Liver (tissue), 9 donors: ENCODE results near the gene SNRNP70. TPM values are rescaled to one million over a fixed set of nuclear protein-coding genes. Genes with fewer than 3 reads are reported as not detected.

Experiments
- DNase-seq: peaks from one replicate; pipeline ENCODE4 v3.0.0-alpha.2; 2017; ENCODE audit warnings: low spot score
- H3K27ac ChIP-seq, 2 donors: one replicate each; pipeline ENCODE4 v1.7.0; 2013; ENCODE audit warnings: inconsistent platforms in 2 of 2, low read length in 2 of 2, control low read depth in 1 of 2, low read depth in 1 of 2, mild to moderate bottlenecking in 1 of 2
- H3K27me3 ChIP-seq, 4 donors: one replicate each; pipeline versions ENCODE4 v1.6.1 to v1.7.0; 2013; ENCODE audit warnings: low read length in 3 of 4, inconsistent platforms in 1 of 4, mild to moderate bottlenecking in 1 of 4, moderate library complexity in 1 of 4; ENCODE audit not compliant: control insufficient read depth in 4 of 4, insufficient read depth in 4 of 4
- H3K36me3 ChIP-seq, 4 donors: one replicate each; pipeline versions ENCODE4 v1.6.1 to v1.7.0; 2013; ENCODE audit warnings: low read length in 3 of 4, mild to moderate bottlenecking in 3 of 4, low read depth in 1 of 4, moderate library complexity in 1 of 4; ENCODE audit not compliant: control insufficient read depth in 4 of 4, insufficient read depth in 3 of 4
- H3K4me1 ChIP-seq, 4 donors: one replicate each; pipeline versions ENCODE4 v1.6.1 to v1.7.0; 2013; ENCODE audit warnings: low read length in 3 of 4, mild to moderate bottlenecking in 3 of 4, moderate library complexity in 1 of 4; ENCODE audit not compliant: control insufficient read depth in 4 of 4, insufficient read depth in 4 of 4
- H3K4me3 ChIP-seq, 3 donors: one replicate each; pipeline versions ENCODE4 v1.6.1 to v1.7.0; 2013; ENCODE audit warnings: low read length in 3 of 3, control low read depth in 1 of 3, low read depth in 1 of 3, mild to moderate bottlenecking in 1 of 3
- H3K9ac ChIP-seq, 2 donors: one replicate each; pipeline ENCODE4 v1.7.0; 2013; ENCODE audit warnings: low read length in 2 of 2, mild to moderate bottlenecking in 2 of 2, moderate library complexity in 2 of 2, control low read depth in 1 of 2, low read depth in 1 of 2
- H3K9me3 ChIP-seq, 4 donors: one replicate each; pipeline versions ENCODE4 v1.6.1 to v1.7.0; 2013; ENCODE audit warnings: low read length in 3 of 4; ENCODE audit not compliant: control insufficient read depth in 4 of 4
- FOXA1 ChIP-seq: IDR thresholded peaks from 2 replicates; pipeline ENCODE4 v1.6.1; 2016; ENCODE audit warnings: antibody characterized with exemption
- FOXA2 ChIP-seq: IDR thresholded peaks from 2 replicates; pipeline ENCODE4 v1.6.1; 2016; ENCODE audit warnings: antibody characterized with exemption
- GABPA ChIP-seq, 2 donors: IDR thresholded peaks in 1 of 2; conservative IDR thresholded peaks in 1 of 2; 2 replicates each; pipeline ENCODE4 v1.6.1; 2016; ENCODE audit warnings: antibody characterized with exemption in 2 of 2, mild to moderate bottlenecking in 1 of 2, moderate library complexity in 1 of 2
- HNF4A ChIP-seq, 2 donors: conservative IDR thresholded peaks; 2 replicates each; pipeline ENCODE4 v1.6.1; 2016; ENCODE audit warnings: antibody characterized with exemption in 2 of 2, mild to moderate bottlenecking in 2 of 2
- HNF4G ChIP-seq: IDR thresholded peaks from 2 replicates; pipeline ENCODE4 v1.6.1; 2016; ENCODE audit warnings: antibody characterized with exemption
- JUND ChIP-seq, 2 donors: IDR thresholded peaks; 2 replicates each; pipeline ENCODE4 v1.6.1; 2016; ENCODE audit warnings: antibody characterized with exemption in 2 of 2
- NR2F2 ChIP-seq: IDR thresholded peaks from 2 replicates; pipeline ENCODE4 v1.6.1; 2016; ENCODE audit warnings: antibody characterized with exemption
- RXRA ChIP-seq, 2 donors: IDR thresholded peaks; 2 replicates each; pipeline ENCODE4 v1.6.1; 2017 to 2018; ENCODE audit warnings: antibody characterized with exemption in 2 of 2, mild to moderate bottlenecking in 1 of 2
- SP1 ChIP-seq: IDR thresholded peaks from 2 replicates; pipeline ENCODE4 v1.6.1; 2018; ENCODE audit warnings: antibody characterized with exemption, mild to moderate bottlenecking
- TAF1 ChIP-seq: conservative IDR thresholded peaks from 2 replicates; pipeline ENCODE4 v1.6.1; 2016; ENCODE audit warnings: antibody characterized with exemption, mild to moderate bottlenecking
- YY1 ChIP-seq: IDR thresholded peaks from 2 replicates; pipeline ENCODE4 v1.6.1; 2016; ENCODE audit warnings: antibody characterized with exemption, mild to moderate bottlenecking
- WGBS: extraction: QIAGEN DNeasy Blood & Tissue Kit; methylation state at CpG from one replicate; pipeline ENCODE4 v1.1.7; 2013; 5-methylcytosine and 5-hydroxymethylcytosine counted together
- polyA plus RNA-seq, 2 donors: library from polyadenylated mRNA; stranded (reverse) in 1 of 2; unstranded in 1 of 2; fragments of 200-250 nt in 1 of 2; fragments of >200 nt in 1 of 2; fragmentation: Nextera tagmentation in 1 of 2; extraction: Ambion mirVana in 1 of 2; gene quantifications; one replicate each; pipeline versions ENCODE4 v1.2.1 to v1.2.3, GENCODE V29; 2013 to 2015
- total RNA-seq, 2 donors: library from RNA; depleted of rRNA; stranded (reverse); fragments of >200 nt; gene quantifications; one replicate each; pipeline ENCODE4 v1.2.3, GENCODE V29; 2014
- TF ChIP-seq, protein P1 (sequence below): IDR thresholded peaks from 2 replicates; pipeline ENCODE4 v1.6.1; 2016; ENCODE audit warnings: antibody characterized with exemption
- TF ChIP-seq, protein P2 (sequence below): fragments of 150-350 bp; IDR thresholded peaks from 2 replicates; pipeline ENCODE4 v1.5.1; 2017; ENCODE audit warnings: improper control_type of control experiment, low read depth, low read length; ENCODE audit not compliant: missing input control
- TF ChIP-seq, protein P3 (sequence below): IDR thresholded peaks from 2 replicates; pipeline ENCODE4 v1.6.1; 2016; ENCODE audit warnings: antibody characterized with exemption
- TF ChIP-seq, protein P4 (sequence below): IDR thresholded peaks from 2 replicates; pipeline ENCODE4 v1.6.1; 2016; ENCODE audit warnings: antibody characterized with exemption
- TF ChIP-seq, protein P5 (sequence below): IDR thresholded peaks from 2 replicates; pipeline ENCODE4 v1.6.1; 2016; ENCODE audit warnings: antibody characterized with exemption, mild to moderate bottlenecking
- donor health status: healthy.
- donor health status: healthy.
- donor health status: healthy.
- donor health status: healthy.
- donor health status: healthy.

Gene SNRNP70
- total and polyA plus RNA-seq, 4 donors, result 34.2 to 166 (median 94.8) TPM

DNA sequence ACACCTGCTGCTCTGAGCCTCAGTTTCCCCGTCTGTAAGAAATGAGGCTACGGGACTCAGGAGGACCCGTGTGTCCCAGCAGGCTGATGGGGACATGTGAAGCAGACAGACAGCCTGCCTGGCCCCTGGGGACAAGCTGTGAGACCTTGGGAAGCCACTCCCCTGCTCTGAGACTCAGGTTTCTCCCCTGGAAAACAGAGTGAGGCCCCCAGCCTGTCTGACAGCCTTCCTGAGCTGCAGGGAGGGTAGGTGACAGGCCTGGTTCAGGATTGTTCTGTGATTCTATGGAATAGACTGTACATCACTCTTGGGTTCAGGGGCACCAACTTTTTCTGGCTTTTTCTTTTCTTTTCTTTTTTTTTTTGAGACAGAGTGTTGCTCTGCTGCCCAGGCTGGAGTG lies 17.7 kb upstream of the SNRNP70 start (continued):
- no peak for TF ChIP-seq YY1
- no peak for TF ChIP-seq TAF1
- no peak for TF ChIP-seq SP1
- no peak for TF ChIP-seq FOXA1

DNA sequence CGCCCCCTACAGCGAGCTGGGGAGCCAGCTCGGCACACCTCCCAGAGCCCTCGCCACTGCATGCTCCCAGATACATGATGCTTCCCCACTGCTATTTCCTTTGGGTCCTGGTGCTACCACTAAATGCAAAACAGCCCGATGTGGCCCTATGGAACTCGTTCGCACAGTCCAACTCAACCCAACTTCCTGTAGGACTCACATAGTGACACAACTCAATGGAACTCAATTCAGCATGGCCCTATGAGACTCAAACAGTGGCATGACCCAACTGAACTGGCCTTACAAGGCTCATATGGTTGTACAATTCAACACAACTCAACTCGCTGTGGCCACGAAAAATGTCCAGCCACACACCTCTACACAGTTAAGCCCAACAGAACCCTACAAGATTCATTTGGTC lies 16.2 kb upstream of the SNRNP70 start:
- H3K9ac ChIP-seq, result no peak overlapping the region
- WGBS, result 93% methylated on average over 9 of the region's 9 CpGs
- no peak overlapping the region for H3K27ac ChIP-seq
- H3K9me3 ChIP-seq, result no peaks in the 10 kb centered on the region
- peaks cover 3 to 8% (median 3%) of the 10 kb centered on the region in 4 donors for H3K27me3 ChIP-seq
- TF ChIP-seq NR2F2, result no peak
- no peak for TF ChIP-seq HNF4A (conservative IDR thresholded peaks at IDR 0.05)
- TF ChIP-seq, protein P1, sequence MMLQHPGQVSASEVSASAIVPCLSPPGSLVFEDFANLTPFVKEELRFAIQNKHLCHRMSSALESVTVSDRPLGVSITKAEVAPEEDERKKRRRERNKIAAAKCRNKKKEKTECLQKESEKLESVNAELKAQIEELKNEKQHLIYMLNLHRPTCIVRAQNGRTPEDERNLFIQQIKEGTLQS, result no peak
- TF ChIP-seq SP1, result no peak
- no peak overlapping the region for H3K4me3 ChIP-seq
- DNase-seq, result no peak
- H3K36me3 ChIP-seq, result no peaks in the 10 kb centered on the region
- no peaks in the 10 kb centered on the region for H3K4me1 ChIP-seq

DNA sequence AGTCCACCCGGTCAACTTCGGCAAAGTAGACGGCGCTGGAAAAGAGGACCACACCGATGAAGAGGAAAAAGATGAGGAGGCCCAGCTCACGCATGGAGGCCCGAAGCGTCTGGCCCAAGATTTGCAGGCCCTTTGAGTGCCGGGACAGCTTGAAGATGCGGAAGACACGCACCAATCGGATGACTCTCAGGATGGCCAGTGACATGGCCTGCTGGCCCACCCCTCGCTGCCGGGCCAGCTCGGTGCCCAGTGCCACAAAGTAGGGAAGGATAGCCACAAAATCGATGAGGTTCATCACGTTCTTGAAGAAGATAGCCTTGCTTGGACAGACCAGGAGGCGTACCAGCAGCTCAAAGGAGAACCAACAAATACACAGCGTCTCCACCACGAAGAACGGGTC lies 14.8 kb upstream of the SNRNP70 start:
- TF ChIP-seq TAF1 (no peak), HNF4G (no peak), NR2F2 (no peak)
- TF ChIP-seq, protein P2, sequence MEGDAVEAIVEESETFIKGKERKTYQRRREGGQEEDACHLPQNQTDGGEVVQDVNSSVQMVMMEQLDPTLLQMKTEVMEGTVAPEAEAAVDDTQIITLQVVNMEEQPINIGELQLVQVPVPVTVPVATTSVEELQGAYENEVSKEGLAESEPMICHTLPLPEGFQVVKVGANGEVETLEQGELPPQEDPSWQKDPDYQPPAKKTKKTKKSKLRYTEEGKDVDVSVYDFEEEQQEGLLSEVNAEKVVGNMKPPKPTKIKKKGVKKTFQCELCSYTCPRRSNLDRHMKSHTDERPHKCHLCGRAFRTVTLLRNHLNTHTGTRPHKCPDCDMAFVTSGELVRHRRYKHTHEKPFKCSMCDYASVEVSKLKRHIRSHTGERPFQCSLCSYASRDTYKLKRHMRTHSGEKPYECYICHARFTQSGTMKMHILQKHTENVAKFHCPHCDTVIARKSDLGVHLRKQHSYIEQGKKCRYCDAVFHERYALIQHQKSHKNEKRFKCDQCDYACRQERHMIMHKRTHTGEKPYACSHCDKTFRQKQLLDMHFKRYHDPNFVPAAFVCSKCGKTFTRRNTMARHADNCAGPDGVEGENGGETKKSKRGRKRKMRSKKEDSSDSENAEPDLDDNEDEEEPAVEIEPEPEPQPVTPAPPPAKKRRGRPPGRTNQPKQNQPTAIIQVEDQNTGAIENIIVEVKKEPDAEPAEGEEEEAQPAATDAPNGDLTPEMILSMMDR, result no peak
- TF ChIP-seq, protein P3, sequence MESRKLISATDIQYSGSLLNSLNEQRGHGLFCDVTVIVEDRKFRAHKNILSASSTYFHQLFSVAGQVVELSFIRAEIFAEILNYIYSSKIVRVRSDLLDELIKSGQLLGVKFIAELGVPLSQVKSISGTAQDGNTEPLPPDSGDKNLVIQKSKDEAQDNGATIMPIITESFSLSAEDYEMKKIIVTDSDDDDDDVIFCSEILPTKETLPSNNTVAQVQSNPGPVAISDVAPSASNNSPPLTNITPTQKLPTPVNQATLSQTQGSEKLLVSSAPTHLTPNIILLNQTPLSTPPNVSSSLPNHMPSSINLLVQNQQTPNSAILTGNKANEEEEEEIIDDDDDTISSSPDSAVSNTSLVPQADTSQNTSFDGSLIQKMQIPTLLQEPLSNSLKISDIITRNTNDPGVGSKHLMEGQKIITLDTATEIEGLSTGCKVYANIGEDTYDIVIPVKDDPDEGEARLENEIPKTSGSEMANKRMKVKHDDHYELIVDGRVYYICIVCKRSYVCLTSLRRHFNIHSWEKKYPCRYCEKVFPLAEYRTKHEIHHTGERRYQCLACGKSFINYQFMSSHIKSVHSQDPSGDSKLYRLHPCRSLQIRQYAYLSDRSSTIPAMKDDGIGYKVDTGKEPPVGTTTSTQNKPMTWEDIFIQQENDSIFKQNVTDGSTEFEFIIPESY, result no peak
- Histone ChIP-seq H3K36me3 (no peaks in the 10 kb centered on the region), H3K4me3 (no peak overlapping the region), H3K4me1 (peaks cover 0 to 4% (median 1%) of the 10 kb centered on the region in 4 donors), H3K9ac (no peak overlapping the region), H3K27ac (no peak overlapping the region), H3K27me3 (peaks cover 3 to 8% (median 3%) of the 10 kb centered on the region in 4 donors), H3K9me3 (no peaks in the 10 kb centered on the region)
- DNase-seq, result no peak
- WGBS, result 95% methylated on average over 21 of the region's 21 CpGs

DNA sequence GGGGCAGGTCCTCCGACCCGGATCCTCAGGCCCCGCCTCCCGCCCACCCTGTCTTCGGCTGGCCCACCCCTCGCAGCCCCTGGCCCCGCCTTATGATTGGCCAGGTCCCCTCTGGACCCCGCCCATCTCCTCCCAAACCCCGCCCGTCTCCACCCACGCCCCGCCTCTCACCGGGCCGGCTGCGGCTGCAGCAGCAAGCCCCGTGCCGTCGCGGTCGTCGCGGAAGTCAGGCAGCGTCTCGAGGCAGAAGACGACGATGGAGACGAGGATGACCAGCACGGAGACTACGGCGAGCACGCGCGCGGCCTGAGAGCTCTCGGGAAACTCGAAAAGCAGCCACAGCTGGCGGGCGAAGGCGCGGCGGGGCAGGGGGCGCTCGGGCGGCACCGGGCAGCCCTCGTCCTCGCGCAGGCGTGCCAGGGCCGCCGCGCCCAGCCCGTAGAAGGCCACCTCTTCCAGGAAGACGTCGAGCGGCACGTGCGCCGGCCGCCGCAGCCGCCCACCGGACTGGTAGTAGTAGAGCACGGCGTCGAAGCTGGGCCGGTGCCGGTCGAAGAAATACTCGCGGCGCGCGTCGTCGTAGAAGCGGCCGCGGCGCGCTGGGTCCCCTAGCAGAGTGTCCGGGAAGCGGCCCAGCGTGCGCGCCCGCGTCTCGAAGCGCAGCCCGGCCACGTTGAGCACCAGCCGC lies 13.2 kb upstream of the SNRNP70 start:
- Histone ChIP-seq H3K4me1 (peaks cover 0 to 4% (median 1%) of the 10 kb centered on the region in 4 donors), H3K9ac (no peak overlapping the region), H3K27me3 (peaks cover 3 to 8% (median 3%) of the 10 kb centered on the region in 4 donors), H3K9me3 (no peaks in the 10 kb centered on the region), H3K27ac (no peak overlapping the region), H3K4me3 (peak overlapping the region in 1 of 3 donors; percentile 10), H3K36me3 (no peaks in the 10 kb centered on the region)
- DNase-seq, result no peak
- 11% methylated on average over 93 of the region's 93 CpGs for WGBS
- TF ChIP-seq GABPA (IDR thresholded peaks at IDR 0.05 in 1 of 2, conservative IDR thresholded peaks at IDR 0.05 in 1 of 2), result no peak
- TF ChIP-seq, protein P2, result no peak
- no peak for TF ChIP-seq TAF1
- TF ChIP-seq, protein P4, sequence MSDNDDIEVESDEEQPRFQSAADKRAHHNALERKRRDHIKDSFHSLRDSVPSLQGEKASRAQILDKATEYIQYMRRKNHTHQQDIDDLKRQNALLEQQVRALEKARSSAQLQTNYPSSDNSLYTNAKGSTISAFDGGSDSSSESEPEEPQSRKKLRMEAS, result no peak
- no peak for TF ChIP-seq JUND (IDR thresholded peaks at IDR 0.05)
- TF ChIP-seq, protein P5, sequence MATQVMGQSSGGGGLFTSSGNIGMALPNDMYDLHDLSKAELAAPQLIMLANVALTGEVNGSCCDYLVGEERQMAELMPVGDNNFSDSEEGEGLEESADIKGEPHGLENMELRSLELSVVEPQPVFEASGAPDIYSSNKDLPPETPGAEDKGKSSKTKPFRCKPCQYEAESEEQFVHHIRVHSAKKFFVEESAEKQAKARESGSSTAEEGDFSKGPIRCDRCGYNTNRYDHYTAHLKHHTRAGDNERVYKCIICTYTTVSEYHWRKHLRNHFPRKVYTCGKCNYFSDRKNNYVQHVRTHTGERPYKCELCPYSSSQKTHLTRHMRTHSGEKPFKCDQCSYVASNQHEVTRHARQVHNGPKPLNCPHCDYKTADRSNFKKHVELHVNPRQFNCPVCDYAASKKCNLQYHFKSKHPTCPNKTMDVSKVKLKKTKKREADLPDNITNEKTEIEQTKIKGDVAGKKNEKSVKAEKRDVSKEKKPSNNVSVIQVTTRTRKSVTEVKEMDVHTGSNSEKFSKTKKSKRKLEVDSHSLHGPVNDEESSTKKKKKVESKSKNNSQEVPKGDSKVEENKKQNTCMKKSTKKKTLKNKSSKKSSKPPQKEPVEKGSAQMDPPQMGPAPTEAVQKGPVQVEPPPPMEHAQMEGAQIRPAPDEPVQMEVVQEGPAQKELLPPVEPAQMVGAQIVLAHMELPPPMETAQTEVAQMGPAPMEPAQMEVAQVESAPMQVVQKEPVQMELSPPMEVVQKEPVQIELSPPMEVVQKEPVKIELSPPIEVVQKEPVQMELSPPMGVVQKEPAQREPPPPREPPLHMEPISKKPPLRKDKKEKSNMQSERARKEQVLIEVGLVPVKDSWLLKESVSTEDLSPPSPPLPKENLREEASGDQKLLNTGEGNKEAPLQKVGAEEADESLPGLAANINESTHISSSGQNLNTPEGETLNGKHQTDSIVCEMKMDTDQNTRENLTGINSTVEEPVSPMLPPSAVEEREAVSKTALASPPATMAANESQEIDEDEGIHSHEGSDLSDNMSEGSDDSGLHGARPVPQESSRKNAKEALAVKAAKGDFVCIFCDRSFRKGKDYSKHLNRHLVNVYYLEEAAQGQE, result no peak
- TF ChIP-seq RXRA (IDR thresholded peaks at IDR 0.05), result no peak
- no peak for TF ChIP-seq FOXA2
